NCI-H2227 treated with DMSO at 0.1 percent for 48 hours (cell line): ENCODE results near the gene TECR.
"Not testable (repeated sequence)": the region's sequence is repeated elsewhere in the genome, so short reads cannot be mapped to it uniquely, and the experiment has no call there.

ENCODE experiments used
- DNase-seq: peaks from one replicate; lab custom pipeline; 2025; lab: John Stamatoyannopoulos, UW

The TECR gene

DNA sequence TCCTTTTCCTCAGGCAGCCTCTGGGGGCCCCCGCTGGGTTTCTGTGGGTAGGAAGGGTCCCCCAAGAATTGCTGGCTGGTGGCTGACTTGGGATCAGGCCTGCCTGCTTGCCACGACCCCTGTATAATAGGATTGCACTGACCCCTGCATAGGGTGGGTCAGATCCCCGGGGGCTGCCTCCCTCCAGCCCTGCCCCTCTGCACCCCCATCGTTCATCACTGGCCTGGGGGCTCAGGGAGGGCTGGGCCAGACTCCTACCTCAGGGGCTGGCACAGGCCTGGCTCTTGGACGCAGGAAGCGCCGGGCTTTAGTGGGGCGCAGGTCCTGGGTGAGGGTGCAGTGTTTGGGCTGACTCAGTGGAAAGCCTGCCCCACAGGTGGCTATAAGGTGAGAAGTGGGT lies 31.9 kb downstream of the TECR start:
- no peak for DNase-seq

- no peak for DNase-seq
These were observed 32.5 kb downstream of the TECR start for GRCh38 chr19:14561847-14562351.

GRCh38 chr19:14562660-14563589 lies 33.5 kb downstream of the TECR start:
- no peak for DNase-seq

DNA sequence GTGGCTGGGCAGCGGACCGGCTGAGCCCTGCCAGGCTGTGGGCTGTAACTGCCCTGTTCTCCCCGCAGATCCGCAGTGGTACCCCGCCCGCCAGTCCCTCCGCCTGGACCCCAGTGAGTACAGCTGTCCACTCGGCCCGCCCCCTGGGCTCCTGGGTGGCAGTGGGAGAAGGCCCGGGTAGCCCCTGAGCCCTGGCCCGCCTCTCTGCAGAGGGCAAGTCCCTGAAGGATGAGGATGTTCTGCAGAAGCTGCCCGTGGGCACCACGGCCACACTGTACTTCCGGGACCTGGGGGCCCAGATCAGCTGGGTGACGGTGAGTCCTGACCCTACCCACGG lies 34.2 kb downstream of the TECR start:
- DNase-seq, result no peak

DNA sequence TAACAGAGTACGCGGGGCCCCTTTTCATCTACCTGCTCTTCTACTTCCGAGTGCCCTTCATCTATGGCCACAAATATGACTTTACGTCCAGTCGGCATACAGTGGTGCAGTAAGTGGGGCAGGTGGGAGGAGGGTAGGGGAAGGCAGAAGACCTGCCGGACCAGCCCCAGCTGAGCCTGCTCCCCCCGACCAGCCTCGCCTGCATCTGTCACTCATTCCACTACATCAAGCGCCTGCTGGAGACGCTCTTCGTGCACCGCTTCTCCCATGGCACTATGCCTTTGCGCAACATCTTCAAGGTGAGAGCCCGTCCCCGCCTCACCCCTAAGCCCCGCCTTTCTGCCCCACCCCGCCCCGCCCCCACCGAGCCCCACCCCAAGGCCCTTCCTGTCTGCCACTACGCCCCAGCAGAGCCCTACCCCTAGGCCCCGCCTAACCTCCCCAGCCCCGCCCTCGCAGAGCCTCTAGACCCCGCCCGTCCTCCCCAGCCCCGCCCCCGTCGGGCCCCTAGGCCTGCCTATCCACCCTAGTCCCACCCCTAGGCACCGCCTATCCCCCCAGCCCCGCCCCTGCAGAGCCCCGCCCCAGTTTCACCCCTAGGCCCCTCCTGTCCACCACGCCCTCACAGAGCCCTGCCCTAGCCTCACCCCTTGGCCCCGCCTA lies 34.7 kb downstream of the TECR start:
- no peak for DNase-seq

- not testable (repeated sequence) for DNase-seq
These were observed 35.4 kb downstream of the TECR start for GRCh38 chr19:14564652-14565297.

DNA sequence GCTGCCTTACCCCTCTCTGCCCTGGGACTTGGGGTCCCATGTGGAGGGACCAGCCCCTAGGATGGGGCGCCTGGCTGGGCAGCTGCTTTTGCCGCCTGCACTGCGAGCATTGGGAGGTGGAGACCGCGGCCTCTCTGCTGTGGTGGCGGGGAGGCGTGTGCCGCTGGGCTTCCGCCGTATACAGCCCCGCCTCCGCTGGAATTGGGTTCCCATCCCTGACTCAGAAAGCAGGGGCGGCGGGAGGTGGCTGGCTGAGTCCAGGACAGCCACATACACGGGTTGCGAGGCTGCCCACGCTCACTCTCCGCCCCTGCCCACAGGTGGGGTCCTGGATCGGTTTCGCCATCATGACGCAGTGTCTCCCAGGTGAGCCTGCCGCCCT lies 35.9 kb downstream of the TECR start:
- DNase-seq, result no peak

GRCh38 chr19:14565765-14566711 lies 36.6 kb downstream of the TECR start:
- no peak for DNase-seq

DNA sequence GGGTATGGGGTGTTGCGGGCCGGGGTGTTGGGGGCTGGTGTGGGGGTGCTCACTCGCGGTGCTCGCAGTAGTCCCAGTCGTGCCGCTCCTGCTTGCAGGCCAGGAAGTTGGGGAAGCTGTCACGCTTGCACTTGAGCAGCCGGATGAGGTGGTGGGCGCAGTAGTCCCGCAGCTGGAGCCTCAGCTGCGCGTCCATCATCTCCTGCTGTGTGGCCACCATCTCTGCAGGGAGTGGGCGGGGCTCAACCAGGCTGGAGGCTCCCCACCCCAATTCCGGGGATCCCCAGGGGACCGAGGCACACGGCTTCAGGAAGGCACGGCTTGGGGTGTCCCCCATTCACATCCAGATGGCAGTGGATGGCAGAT lies 37.3 kb downstream of the TECR start:
- DNase-seq, result no peak

DNA sequence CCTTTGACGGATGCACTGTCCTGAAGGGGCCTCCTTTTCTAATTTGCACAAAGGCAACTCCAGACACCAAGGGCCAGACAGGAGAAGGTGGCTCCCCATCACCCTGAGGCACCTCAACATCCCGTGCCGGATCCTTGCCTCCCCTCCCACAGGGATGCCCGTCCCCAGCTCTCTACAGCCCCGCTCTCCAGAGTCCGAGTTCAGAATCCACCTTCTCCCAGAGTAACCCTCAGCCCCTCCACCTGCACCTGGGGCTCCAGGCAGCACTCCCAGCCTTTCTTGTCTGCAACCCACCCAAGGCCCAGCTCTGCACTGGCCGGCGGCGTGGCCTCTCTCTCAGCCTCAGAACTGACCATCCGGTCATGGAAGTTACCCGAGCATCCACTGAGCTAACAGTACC lies 37.7 kb downstream of the TECR start:
- DNase-seq, result no peak

- DNase-seq, result no peak
These were observed 41.6 kb downstream of the TECR start for GRCh38 chr19:14570864-14571527.

DNA sequence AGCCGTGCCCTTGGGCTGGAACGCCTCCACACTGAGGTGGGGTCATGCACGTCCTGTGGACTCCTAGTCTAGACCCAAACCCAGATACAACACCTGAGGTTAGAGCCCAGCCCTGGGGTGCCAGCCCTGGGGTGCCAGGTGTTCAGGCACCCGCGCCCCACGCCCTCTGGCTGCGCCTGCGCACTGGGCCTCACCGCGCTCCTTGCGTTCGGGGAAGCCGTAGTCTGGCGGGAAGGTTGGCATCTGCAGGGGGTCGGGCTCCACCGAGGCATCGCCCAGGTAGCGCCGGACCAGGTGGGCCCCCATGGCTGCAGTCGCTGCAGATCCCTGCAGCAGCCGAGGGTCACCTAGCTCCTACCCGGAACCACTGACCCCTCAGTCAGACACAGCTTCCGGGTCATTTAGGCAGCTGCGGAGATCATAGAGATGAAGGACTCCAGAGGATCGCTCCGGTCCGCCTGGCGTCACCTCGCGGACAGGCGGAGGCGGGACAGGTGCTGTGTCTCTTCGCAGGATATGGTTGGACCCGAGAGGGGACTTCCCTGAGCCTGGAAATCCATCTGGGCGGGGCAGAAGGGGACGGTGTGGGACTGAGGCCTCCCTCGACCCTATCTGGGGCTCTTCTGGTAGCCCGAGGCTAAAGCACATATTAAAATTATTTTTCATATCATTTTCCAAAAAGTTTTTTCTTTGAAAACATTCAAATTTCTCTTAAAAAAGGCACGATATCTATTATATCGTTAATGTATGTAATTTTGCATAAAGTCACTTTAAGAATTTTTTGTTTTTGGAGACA lies 42.5 kb downstream of the TECR start, which contains the start of gene NDUFB7:
Gene NDUFB7, minus strand, starts transcription at position 372 of the 796 bp plus-strand sequence. Its CDS starts 66 bp downstream, at position 306.
- peak; percentile 82 for DNase-seq

DNA sequence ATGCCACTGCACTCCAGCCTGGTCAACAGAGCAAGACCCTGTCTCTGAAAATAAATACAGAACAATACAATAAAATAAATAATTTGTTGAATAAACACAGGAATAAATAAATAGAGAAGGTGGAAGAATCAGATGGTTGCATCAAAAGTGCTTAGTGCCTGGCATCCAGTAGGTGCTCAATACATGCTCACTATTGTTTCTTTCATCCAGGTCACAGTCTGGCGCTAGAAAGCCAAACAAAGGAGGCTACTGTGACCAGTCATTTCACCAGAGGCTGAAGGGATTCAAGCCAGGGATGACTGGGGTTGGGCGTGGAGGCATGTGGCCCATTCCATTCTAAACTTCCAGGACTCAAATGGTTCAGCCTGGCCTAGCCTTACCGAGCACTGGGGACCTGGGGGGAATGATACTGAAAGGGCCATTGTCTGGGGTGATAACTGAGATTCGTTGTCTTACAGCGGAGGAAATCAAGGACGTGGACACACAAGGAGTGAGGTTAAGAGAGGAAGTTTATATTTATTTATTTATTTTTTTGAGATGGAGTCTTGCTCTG lies 46.1 kb downstream of the TECR start:
- no peak for DNase-seq

- DNase-seq, result no peak
These were observed 47.0 kb downstream of the TECR start for GRCh38 chr19:14576363-14576762.

GRCh38 chr19:14577264-14577663 lies 47.9 kb downstream of the TECR start:
- DNase-seq, result no peak

- DNase-seq, result no peak
These were observed 48.6 kb downstream of the TECR start for GRCh38 chr19:14577885-14578427.

- DNase-seq, result no peak
These were observed 51.3 kb downstream of the TECR start for GRCh38 chr19:14580623-14581237.

DNA sequence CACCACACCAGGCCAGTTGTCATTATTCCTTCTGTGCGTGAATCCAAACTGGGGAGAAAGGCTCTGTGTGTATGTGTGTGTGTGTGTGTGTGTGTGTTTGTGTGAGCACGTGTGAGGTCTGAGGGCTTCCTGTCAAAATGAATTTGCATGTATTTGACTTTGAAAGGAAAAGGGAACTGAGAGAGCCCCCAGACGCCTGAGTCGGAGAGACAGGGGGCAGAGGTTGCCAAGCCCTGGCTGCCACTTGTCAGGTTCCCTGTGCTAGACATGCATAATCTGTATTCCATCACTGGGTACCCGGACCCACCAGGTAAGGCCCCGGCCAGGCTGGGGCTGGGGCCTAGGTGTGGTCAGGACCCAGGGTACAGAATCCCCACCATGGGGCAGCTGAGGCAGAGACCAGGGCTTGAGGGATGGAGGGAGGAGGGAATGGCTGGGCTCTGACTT lies 53.5 kb downstream of the TECR start, which contains the start of gene CLEC17A:
Gene CLEC17A, plus strand, starts transcription at position 191 of the 447 bp plus-strand sequence. Its CDS starts 77 bp downstream, at position 268.
- no peak for DNase-seq

- not testable (repeated sequence) for DNase-seq
These were observed 55.0 kb downstream of the TECR start for GRCh38 chr19:14584372-14584771.
